Measurements from ENCODE around the gene OBSCN. TPM values are rescaled to one million over a fixed set of nuclear protein-coding genes. Genes with fewer than 3 reads are reported as not detected.
A peak's percentile ranks its signal among the peaks of the same experiment; 100 is the strongest.

The OBSCN gene
- total RNA-seq, 1 experiment from 2014 or later: 33.3 TPM

DNA sequence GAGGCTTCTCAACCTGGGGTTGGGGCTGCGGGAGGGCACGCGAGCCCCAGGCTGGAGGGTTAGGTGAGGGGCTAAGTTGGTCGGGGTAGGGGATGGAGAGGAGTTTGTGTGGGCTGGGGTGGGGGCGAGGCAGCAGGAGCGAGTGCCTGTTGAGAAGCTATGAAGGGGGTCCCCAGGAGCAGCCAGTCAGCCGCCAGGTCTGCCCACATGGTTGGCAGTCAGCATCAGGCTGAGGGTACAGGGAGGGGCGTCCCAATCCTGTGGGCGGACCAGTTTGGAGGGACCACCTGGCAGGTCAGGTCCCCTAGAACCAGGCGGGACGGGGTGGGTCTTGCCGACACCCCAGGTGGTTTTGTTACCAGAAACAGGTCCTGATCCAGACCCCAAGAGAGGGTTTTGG, 209.2 kb downstream of the OBSCN start:
- DNase-seq: no peak
- H2BK12ac ChIP-seq (ENCODE audit: insufficient read length, low read depth, low read length): no peak overlapping the region
- no peaks in the 10 kb centered on the region for H3K23me2 ChIP-seq (ENCODE audit: insufficient read length, low read depth, low read length, poor library complexity, severe bottlenecking)
- 0 out of 5 replicates have a peak, but pooled peaks cover 0 to 3% of the 10 kb centered on the region in 2 experiments for H3K9me3 Mint-ChIP-seq
- no CpG with 5 or more reads among the region's 12 CpGs for WGBS (ENCODE audit: extremely low coverage, insufficient read length, low lambda C conversion rate)
- TF ChIP-seq, protein P1, sequence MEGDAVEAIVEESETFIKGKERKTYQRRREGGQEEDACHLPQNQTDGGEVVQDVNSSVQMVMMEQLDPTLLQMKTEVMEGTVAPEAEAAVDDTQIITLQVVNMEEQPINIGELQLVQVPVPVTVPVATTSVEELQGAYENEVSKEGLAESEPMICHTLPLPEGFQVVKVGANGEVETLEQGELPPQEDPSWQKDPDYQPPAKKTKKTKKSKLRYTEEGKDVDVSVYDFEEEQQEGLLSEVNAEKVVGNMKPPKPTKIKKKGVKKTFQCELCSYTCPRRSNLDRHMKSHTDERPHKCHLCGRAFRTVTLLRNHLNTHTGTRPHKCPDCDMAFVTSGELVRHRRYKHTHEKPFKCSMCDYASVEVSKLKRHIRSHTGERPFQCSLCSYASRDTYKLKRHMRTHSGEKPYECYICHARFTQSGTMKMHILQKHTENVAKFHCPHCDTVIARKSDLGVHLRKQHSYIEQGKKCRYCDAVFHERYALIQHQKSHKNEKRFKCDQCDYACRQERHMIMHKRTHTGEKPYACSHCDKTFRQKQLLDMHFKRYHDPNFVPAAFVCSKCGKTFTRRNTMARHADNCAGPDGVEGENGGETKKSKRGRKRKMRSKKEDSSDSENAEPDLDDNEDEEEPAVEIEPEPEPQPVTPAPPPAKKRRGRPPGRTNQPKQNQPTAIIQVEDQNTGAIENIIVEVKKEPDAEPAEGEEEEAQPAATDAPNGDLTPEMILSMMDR (conservative IDR thresholded peaks at IDR 0.05): no peak
- peaks cover 2% of the 10 kb centered on the region for H4K20me1 ChIP-seq (ENCODE audit: control insufficient read depth, insufficient read depth, insufficient read length)
- H3K27me3 ChIP-seq (ENCODE audit: insufficient read depth, low read length): peaks cover 27% of the 10 kb centered on the region; the same call in 1 of the 2 replicates
- H2BK120ac ChIP-seq (ENCODE audit: low read depth, low read length, poor library complexity, severe bottlenecking): no peak overlapping the region
- no peak overlapping the region for H3K9ac ChIP-seq (ENCODE audit: extremely low read depth, insufficient read length, low read length)
- H3K9me3 ChIP-seq (ENCODE audit: control insufficient read depth, low read depth, low read length): no peaks in the 10 kb centered on the region
- no peak overlapping the region for H3T11ph ChIP-seq (ENCODE audit: low read length)
- H3K36me3 Mint-ChIP-seq (ENCODE audit: insufficient read depth in 1 of 3, low read depth in 3 of 3): peaks cover 0 to 3% (median 0%) of the 10 kb centered on the region in 3 experiments; a peak in 3 of 7 replicates
- no peaks in the 10 kb centered on the region for H3K79me1 ChIP-seq (ENCODE audit: insufficient read depth, low read depth, low read length, poor library complexity, severe bottlenecking)
- no peak overlapping the region for H3K4ac ChIP-seq (ENCODE audit: low read depth, low read length)
- H3K79me2 ChIP-seq (ENCODE audit: insufficient read depth, low read length): no peaks in the 10 kb centered on the region
- no peak overlapping the region for H3K56ac ChIP-seq (ENCODE audit: insufficient read length, low read depth, low read length)
- H4K8ac ChIP-seq (replicated peaks; ENCODE audit: insufficient read length, low read depth, low read length): no peak overlapping the region
- H2BK20ac ChIP-seq (ENCODE audit: low read depth, low read length, poor library complexity, severe bottlenecking): no peak overlapping the region
- no peak overlapping the region for H2BK5ac ChIP-seq (ENCODE audit: insufficient read length, low read length)
- H4K91ac ChIP-seq (ENCODE audit: insufficient read length, low read depth, low read length): no peak overlapping the region
- no peak overlapping the region for H2BK15ac ChIP-seq (ENCODE audit: low read depth, low read length)
- H2AK5ac ChIP-seq (ENCODE audit: insufficient read length, low read length): no peak overlapping the region
- no peaks in the 10 kb centered on the region for H3K4me1 ChIP-seq (ENCODE audit: insufficient read depth, low read length)
- H3K4me2 ChIP-seq (ENCODE audit: insufficient read depth, insufficient read length, low read length): peak overlapping the region; percentile 21
- no peak overlapping the region for H3K18ac ChIP-seq (ENCODE audit: insufficient read length, low read depth, low read length)
- H3K4me3 Mint-ChIP-seq: peak overlapping the region; percentile 70 to 77; a peak in 4 of 5 replicates
- H3K14ac ChIP-seq (ENCODE audit: insufficient read depth, low read length): no peak overlapping the region
- H3K27me3 Mint-ChIP-seq (ENCODE audit: low read depth): peaks cover 87% of the 10 kb centered on the region
- no peak overlapping the region for H3K27ac ChIP-seq (ENCODE audit: insufficient read length, low read depth, low read length)
- H3K4me1 Mint-ChIP-seq: peaks cover 16 to 17% of the 10 kb centered on the region in 2 experiments
- H4K5ac ChIP-seq (ENCODE audit: insufficient read length, low read depth, low read length): no peak overlapping the region
- no peak overlapping the region for H3K23ac ChIP-seq (ENCODE audit: insufficient read length, low read depth, low read length)
- no peak overlapping the region for H3K27ac Mint-ChIP-seq
- no peak overlapping the region for H2AFZ ChIP-seq (ENCODE audit: low read length)

All from H9 (cell line).